GM12878 (cell line): ENCODE measurements around the gene UIMC1. TPM values are rescaled to one million over a fixed set of nuclear protein-coding genes. Genes with fewer than 3 reads are reported as not detected.

Source experiments
- ATAC-seq: fragments of 200-7000 bp; cut with Tn5 transposase; 3 replicates; pipeline ENCODE4 v1.9.1; 2020; ENCODE audit warnings: mild to moderate bottlenecking, moderate library complexity
- BruUV-seq: library from RNA; stranded (reverse); fragments of 400-500 nt; replicated peaks from 2 replicates; lab custom pipeline; 2021; lab: Mats Ljungman, UMichigan
- CTCF ChIA-PET: fragments of 300-600 bp; sonication (Branson Sonifier 250); formaldehyde crosslinking; extraction: SDS; loops from one replicate; lab custom pipeline; 2021; ENCODE audit warnings: inconsistent platforms; lab: Yijun Ruan, JAX
- POLR2A ChIA-PET: fragments of 350-600 bp; formaldehyde crosslinking; extraction: SDS; loops from one replicate; lab custom pipeline; 2021; ENCODE audit warnings: inconsistent platforms; lab: Charles Lee
- RAD21 ChIA-PET: fragments of 300-600 bp; sonication (Branson Sonifier 250); formaldehyde crosslinking; loops from one replicate; lab custom pipeline; 2023; ENCODE audit warnings: antibody characterized with exemption; ENCODE audit not compliant: unreplicated experiment; lab: Charles Lee
- SMC1A ChIA-PET: fragments of 300-600 bp; sonication (Branson Sonifier 250); formaldehyde crosslinking; loops from one replicate; lab custom pipeline; 2023; ENCODE audit not compliant: unreplicated experiment, uncharacterized antibody; lab: Charles Lee
- DNase-seq: peaks from one replicate; pipeline ENCODE4 v3.0.0-alpha.2; 2011; ENCODE audit warnings: low read depth, low spot score
- FAIRE-seq: peaks from 3 replicates; lab custom pipeline; 2011; peaks lifted over from hg19 to GRCh38; lab: Jason Lieb, UNC
- H2AFZ ChIP-seq: 2 replicates; pipeline ENCODE4 v1.6.0; 2011; ENCODE audit warnings: low read depth, low read length, control low read depth; ENCODE audit not compliant: control insufficient read depth
- H3K27ac ChIP-seq: 2 replicates; pipeline ENCODE4 v1.5.1; 2011; ENCODE audit warnings: control low read depth; ENCODE audit not compliant: control insufficient read depth, insufficient read depth
- H3K27me3 ChIP-seq, 2 experiments: replicated peaks in 1 of 2; 2 replicates each; pipeline versions ENCODE4 v1.6.0 to v1.6.1; 2011; ENCODE audit warnings: low read length in 1 of 2; ENCODE audit not compliant: control insufficient read depth in 2 of 2, insufficient read depth in 2 of 2
- H3K36me3 ChIP-seq, 2 experiments: 2 replicates each; pipeline ENCODE4 v1.5.1; 2011; ENCODE audit warnings: low read length in 1 of 2; ENCODE audit not compliant: control insufficient read depth in 2 of 2, insufficient read depth in 2 of 2
- H3K4me1 ChIP-seq: 2 replicates; pipeline ENCODE4 v1.6.1; 2011; ENCODE audit warnings: mild to moderate bottlenecking, low read length, moderate library complexity, mixed read lengths; ENCODE audit not compliant: control insufficient read depth, insufficient read depth
- H3K4me2 ChIP-seq: 2 replicates; pipeline ENCODE4 v1.6.0; 2011; ENCODE audit warnings: control low read depth; ENCODE audit not compliant: control insufficient read depth, insufficient read depth
- H3K4me3 ChIP-seq: fragments of 200-600 bp; sonication (generic); 2 replicates; pipeline ENCODE4 v1.5.1; 2016
- H3K79me2 ChIP-seq: 2 replicates; pipeline ENCODE4 v1.6.0; 2011; ENCODE audit warnings: low read length; ENCODE audit not compliant: control insufficient read depth, insufficient read depth
- H3K9ac ChIP-seq: 2 replicates; pipeline ENCODE4 v1.8.0; 2011; ENCODE audit warnings: low read length, control low read depth, mixed read lengths; ENCODE audit not compliant: control insufficient read depth, insufficient read depth
- H3K9me3 ChIP-seq: replicated peaks from 3 replicates; pipeline ENCODE4 v1.5.1; 2011; ENCODE audit warnings: mild to moderate bottlenecking, low read length; ENCODE audit not compliant: control insufficient read depth, insufficient read depth
- H4K20me1 ChIP-seq: 2 replicates; pipeline ENCODE4 v1.6.0; 2011; ENCODE audit not compliant: control insufficient read depth, insufficient read depth
- BMI1 ChIP-seq: fragments of 450-650 bp; IDR thresholded peaks from 2 replicates; pipeline ENCODE4 v1.6.1; 2016; ENCODE audit warnings: mild to moderate bottlenecking, moderate library complexity, borderline replicate concordance
- MTA2 ChIP-seq: fragments of 450-650 bp; IDR thresholded peaks from 2 replicates; pipeline ENCODE4 v1.6.1; 2016; ENCODE audit warnings: low read depth, mild to moderate bottlenecking, moderate library complexity
- NFIC ChIP-seq: IDR thresholded peaks from 2 replicates; pipeline ENCODE4 v1.6.1; 2012; ENCODE audit warnings: low read depth, mild to moderate bottlenecking, inconsistent platforms, low read length, moderate library complexity
- NFXL1 ChIP-seq: fragments of 450-650 bp; IDR thresholded peaks from 2 replicates; pipeline ENCODE4 v1.6.1; 2017; ENCODE audit warnings: antibody characterized with exemption, mild to moderate bottlenecking, borderline replicate concordance
- whole genome bisulfite sequencing: methylation state at CpG from one replicate; pipeline ENCODE4 v1.1.6; 2016; ENCODE audit warnings: low lambda C conversion rate; ENCODE audit not compliant: insufficient replicate concordance, insufficient coverage; ENCODE audit errors: missing lambda C conversion rate; 5-methylcytosine and 5-hydroxymethylcytosine counted together
- in situ Hi-C: fragments of 300-500 bp; cut with MboI; formaldehyde crosslinking; loops from 9 replicates; pipeline ENCODE4 v1.14.3; 2018; ENCODE audit warnings: mixed read lengths
- intact Hi-C: fragments of 100-400 bp; cut with micrococcal nuclease; formaldehyde crosslinking; loops from one replicate; pipeline ENCODE4 v1.14.2; 2022; ENCODE audit not compliant: unreplicated experiment
- polyA plus RNA-seq, 11 experiments: library from polyadenylated mRNA; depleted of rRNA in 4 of 11; unstranded in 6 of 11; stranded (reverse) in 5 of 11; fragments of >200 nt; fragmentation: Nextera tagmentation in 4 of 11; fragmentation: Illumina TruSeq in 1 of 11; extraction: Ambion mirVana in 4 of 11; extraction: Trizol in 1 of 11; gene quantifications; 1 replicate in 1 of 11; 2 replicates in 10 of 11; pipeline versions ENCODE4 v1.2.1 to v1.2.3, GENCODE V29; 2011 to 2016; ENCODE audit warnings: inconsistent platforms in 2 of 11, missing spikeins in 2 of 11, low read depth in 1 of 11
- total RNA-seq, 4 experiments: library from RNA; depleted of rRNA in 3 of 4; stranded (reverse); fragments of >200 nt in 3 of 4; fragmentation: Illumina TruSeq in 1 of 4; extraction: Trizol in 1 of 4; gene quantifications; 2 replicates each; pipeline versions ENCODE4 v1.2.1 to v1.2.3, GENCODE V29; 2013 to 2021
- TF ChIP-seq, protein P1 (sequence below): IDR thresholded peaks from 2 replicates; pipeline ENCODE4 v1.6.1; 2011; ENCODE audit warnings: low read depth, low read length, improper control_type of control experiment, borderline replicate concordance
- TF ChIP-seq, protein P2 (sequence below): fragments of 450-650 bp; IDR thresholded peaks from 2 replicates; pipeline ENCODE4 v1.6.1; 2017; ENCODE audit warnings: antibody characterized with exemption, mild to moderate bottlenecking, moderate library complexity
- TF ChIP-seq, protein P3 (sequence below): fragments of 450-650 bp; IDR thresholded peaks from 2 replicates; pipeline ENCODE4 v1.6.1; 2014; ENCODE audit warnings: mild to moderate bottlenecking

Gene UIMC1
- total and polyA plus RNA-seq, 10 of the 15 experiments (the other 5 are each of a cell fraction or from before 2014, with no cell fraction given) = 16.2 to 51.4 (median 32.7) TPM

DNA sequence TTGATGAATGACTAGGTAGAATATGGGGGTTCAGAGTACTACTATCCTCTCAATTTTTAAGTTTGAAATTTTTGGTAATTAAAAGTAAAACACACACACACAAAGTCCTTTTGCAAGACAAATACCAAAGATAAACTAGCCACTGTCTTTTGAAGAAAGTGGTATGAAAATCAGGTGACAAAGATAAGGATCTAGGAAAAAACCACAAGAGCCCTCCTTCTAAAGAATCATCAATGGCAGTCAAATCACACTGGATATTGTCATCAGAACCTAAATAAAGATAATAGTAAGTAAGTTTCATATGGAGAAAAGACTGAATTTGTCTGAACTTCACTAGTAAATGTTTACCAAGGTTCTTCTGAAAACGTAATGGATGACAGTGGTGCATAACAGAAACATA is 76.9 kb downstream of the UIMC1 start:
- H2AFZ ChIP-seq = no peak overlapping the region
- H4K20me1 ChIP-seq = no peaks in the 10 kb centered on the region
- H3K27ac ChIP-seq = no peak overlapping the region
- peaks cover 0 to 12% of the 10 kb centered on the region in 2 experiments; a peak in 3 of 4 replicates for H3K36me3 ChIP-seq
- H3K79me2 ChIP-seq = no peaks in the 10 kb centered on the region
- ChIA-PET CTCF (interaction anchor here (0.8 to 1.1 kb wide), 2 partner anchors 28 to 269 kb away, joined by 3 to 4 read pairs; no protein-coding TSS in a partner anchor), SMC1A (no interaction called here), POLR2A (no interaction called here), RAD21 (no interaction called here)
- no peak overlapping the region for H3K4me2 ChIP-seq
- WGBS = 96% methylated on average over 1 of the region's 1 CpG
- TF ChIP-seq, protein P1, sequence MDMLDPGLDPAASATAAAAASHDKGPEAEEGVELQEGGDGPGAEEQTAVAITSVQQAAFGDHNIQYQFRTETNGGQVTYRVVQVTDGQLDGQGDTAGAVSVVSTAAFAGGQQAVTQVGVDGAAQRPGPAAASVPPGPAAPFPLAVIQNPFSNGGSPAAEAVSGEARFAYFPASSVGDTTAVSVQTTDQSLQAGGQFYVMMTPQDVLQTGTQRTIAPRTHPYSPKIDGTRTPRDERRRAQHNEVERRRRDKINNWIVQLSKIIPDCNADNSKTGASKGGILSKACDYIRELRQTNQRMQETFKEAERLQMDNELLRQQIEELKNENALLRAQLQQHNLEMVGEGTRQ = no peak
- no peak for TF ChIP-seq NFXL1
- TF ChIP-seq, protein P2, sequence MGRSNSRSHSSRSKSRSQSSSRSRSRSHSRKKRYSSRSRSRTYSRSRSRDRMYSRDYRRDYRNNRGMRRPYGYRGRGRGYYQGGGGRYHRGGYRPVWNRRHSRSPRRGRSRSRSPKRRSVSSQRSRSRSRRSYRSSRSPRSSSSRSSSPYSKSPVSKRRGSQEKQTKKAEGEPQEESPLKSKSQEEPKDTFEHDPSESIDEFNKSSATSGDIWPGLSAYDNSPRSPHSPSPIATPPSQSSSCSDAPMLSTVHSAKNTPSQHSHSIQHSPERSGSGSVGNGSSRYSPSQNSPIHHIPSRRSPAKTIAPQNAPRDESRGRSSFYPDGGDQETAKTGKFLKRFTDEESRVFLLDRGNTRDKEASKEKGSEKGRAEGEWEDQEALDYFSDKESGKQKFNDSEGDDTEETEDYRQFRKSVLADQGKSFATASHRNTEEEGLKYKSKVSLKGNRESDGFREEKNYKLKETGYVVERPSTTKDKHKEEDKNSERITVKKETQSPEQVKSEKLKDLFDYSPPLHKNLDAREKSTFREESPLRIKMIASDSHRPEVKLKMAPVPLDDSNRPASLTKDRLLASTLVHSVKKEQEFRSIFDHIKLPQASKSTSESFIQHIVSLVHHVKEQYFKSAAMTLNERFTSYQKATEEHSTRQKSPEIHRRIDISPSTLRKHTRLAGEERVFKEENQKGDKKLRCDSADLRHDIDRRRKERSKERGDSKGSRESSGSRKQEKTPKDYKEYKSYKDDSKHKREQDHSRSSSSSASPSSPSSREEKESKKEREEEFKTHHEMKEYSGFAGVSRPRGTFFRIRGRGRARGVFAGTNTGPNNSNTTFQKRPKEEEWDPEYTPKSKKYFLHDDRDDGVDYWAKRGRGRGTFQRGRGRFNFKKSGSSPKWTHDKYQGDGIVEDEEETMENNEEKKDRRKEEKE = no peak
- no peak for TF ChIP-seq NFIC
- no peak for TF ChIP-seq BMI1
- TF ChIP-seq, protein P3, sequence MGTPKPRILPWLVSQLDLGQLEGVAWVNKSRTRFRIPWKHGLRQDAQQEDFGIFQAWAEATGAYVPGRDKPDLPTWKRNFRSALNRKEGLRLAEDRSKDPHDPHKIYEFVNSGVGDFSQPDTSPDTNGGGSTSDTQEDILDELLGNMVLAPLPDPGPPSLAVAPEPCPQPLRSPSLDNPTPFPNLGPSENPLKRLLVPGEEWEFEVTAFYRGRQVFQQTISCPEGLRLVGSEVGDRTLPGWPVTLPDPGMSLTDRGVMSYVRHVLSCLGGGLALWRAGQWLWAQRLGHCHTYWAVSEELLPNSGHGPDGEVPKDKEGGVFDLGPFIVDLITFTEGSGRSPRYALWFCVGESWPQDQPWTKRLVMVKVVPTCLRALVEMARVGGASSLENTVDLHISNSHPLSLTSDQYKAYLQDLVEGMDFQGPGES = no peak
- no peak for TF ChIP-seq MTA2
- FAIRE-seq (no peak), DNase-seq (no peak), ATAC-seq (no peak)
- H3K4me3 ChIP-seq = no peak overlapping the region
- in situ Hi-C loops = no loop called here
- intact Hi-C loops = no loop called here
- no peak overlapping the region for H3K9ac ChIP-seq
- no peaks in the 10 kb centered on the region for H3K4me1 ChIP-seq
- BruUV-seq = no TSS peak
- no peaks in the 10 kb centered on the region for H3K9me3 ChIP-seq
- no peaks in the 10 kb centered on the region for H3K27me3 ChIP-seq
